Mesenchymal stem cell (in vitro differentiated cells and primary cell): ENCODE results near the gene GUCA2A.

ENCODE experiments used
- DNase-seq: peaks from one replicate; pipeline ENCODE4 v3.0.0-alpha.2; 2013
- H2AFZ ChIP-seq: one replicate; pipeline ENCODE4 v1.6.1; 2013; ENCODE audit warnings: low read depth, mild to moderate bottlenecking, control low read depth, inconsistent platforms, low read length, moderate library complexity
- H2AK5ac ChIP-seq: 2 replicates; pipeline ENCODE4 v1.6.1; 2013; ENCODE audit warnings: low read length, moderate library complexity, mild to moderate bottlenecking, inconsistent platforms; ENCODE audit not compliant: severe bottlenecking
- H2BK120ac ChIP-seq: one replicate; pipeline ENCODE4 v1.6.1; 2013; ENCODE audit warnings: low read depth, mild to moderate bottlenecking, inconsistent platforms, low read length, moderate library complexity
- H2BK12ac ChIP-seq, 2 experiments: one replicate each; pipeline ENCODE4 v1.6.1; 2013; ENCODE audit warnings: inconsistent platforms in 2 of 2, low read length in 2 of 2, mild to moderate bottlenecking in 2 of 2, moderate library complexity in 2 of 2, control low read depth in 1 of 2
- H2BK15ac ChIP-seq: one replicate; pipeline ENCODE4 v1.6.1; 2013; ENCODE audit warnings: mild to moderate bottlenecking, low read depth, inconsistent platforms; ENCODE audit not compliant: poor library complexity, severe bottlenecking
- H2BK5ac ChIP-seq: 2 replicates; pipeline ENCODE4 v1.6.1; 2013; ENCODE audit warnings: low read depth, mild to moderate bottlenecking, low read length, control low read depth, inconsistent platforms; ENCODE audit not compliant: poor library complexity, severe bottlenecking
- H3K14ac ChIP-seq, 2 experiments: one replicate each; pipeline ENCODE4 v1.6.1; 2013; ENCODE audit warnings: inconsistent platforms in 2 of 2, low read length in 2 of 2, control low read depth in 1 of 2, mild to moderate bottlenecking in 1 of 2, moderate library complexity in 1 of 2
- H3K18ac ChIP-seq, 2 experiments: one replicate each; pipeline ENCODE4 v1.6.1; 2013; ENCODE audit warnings: inconsistent platforms in 2 of 2, low read length in 2 of 2, control low read depth in 1 of 2, low read depth in 1 of 2, mild to moderate bottlenecking in 1 of 2
- H3K23ac ChIP-seq, 2 experiments: one replicate each; pipeline ENCODE4 v1.6.1; 2013; ENCODE audit warnings: inconsistent platforms in 2 of 2, low read length in 2 of 2, mild to moderate bottlenecking in 2 of 2, moderate library complexity in 2 of 2, control low read depth in 1 of 2
- H3K27ac ChIP-seq: 2 replicates; pipeline ENCODE4 v1.5.1; 2013; ENCODE audit warnings: mild to moderate bottlenecking, moderate library complexity, low read length, control low read depth, inconsistent platforms; ENCODE audit not compliant: poor library complexity, severe bottlenecking
- H3K27me3 ChIP-seq, 2 experiments: 2 replicates each; pipeline versions ENCODE4 v1.6.1 to v1.7.0; 2013; ENCODE audit warnings: low read length in 2 of 2, mild to moderate bottlenecking in 2 of 2, moderate library complexity in 2 of 2, control low read depth in 1 of 2, inconsistent platforms in 1 of 2; ENCODE audit not compliant: control insufficient read depth in 1 of 2, insufficient read depth in 1 of 2
- H3K36me3 ChIP-seq, 2 experiments: 2 replicates each; pipeline versions ENCODE4 v1.6.1 to v1.7.0; 2013; ENCODE audit warnings: low read length in 2 of 2, control low read depth in 1 of 2, inconsistent platforms in 1 of 2, low read depth in 1 of 2, mild to moderate bottlenecking in 1 of 2; ENCODE audit not compliant: insufficient read depth in 2 of 2, control insufficient read depth in 1 of 2
- H3K4ac ChIP-seq, 2 experiments: one replicate each; pipeline ENCODE4 v1.6.1; 2013; ENCODE audit warnings: inconsistent platforms in 2 of 2, low read length in 2 of 2, mild to moderate bottlenecking in 2 of 2, moderate library complexity in 2 of 2, control low read depth in 1 of 2, low read depth in 1 of 2
- H3K4me1 ChIP-seq: 2 replicates; pipeline ENCODE4 v1.6.1; 2013; ENCODE audit warnings: low read depth, low read length, control low read depth; ENCODE audit not compliant: control insufficient read depth, insufficient read depth
- H3K4me2 ChIP-seq: 2 replicates; pipeline ENCODE4 v1.6.1; 2013; ENCODE audit warnings: low read length, mild to moderate bottlenecking, inconsistent platforms; ENCODE audit not compliant: poor library complexity, severe bottlenecking
- H3K4me3 ChIP-seq, 2 experiments: 2 replicates each; pipeline versions ENCODE4 v1.5.1 to v1.7.0; 2013; ENCODE audit warnings: low read length in 2 of 2, mild to moderate bottlenecking in 2 of 2, control low read depth in 1 of 2, low read depth in 1 of 2; ENCODE audit not compliant: insufficient read depth in 1 of 2
- H3K79me1 ChIP-seq: replicated peaks from 2 replicates; pipeline ENCODE4 v1.6.1; 2013; ENCODE audit warnings: mild to moderate bottlenecking, control low read depth, low read length, inconsistent platforms; ENCODE audit not compliant: poor library complexity, severe bottlenecking
- H3K9ac ChIP-seq: 2 replicates; pipeline ENCODE4 v1.7.0; 2013; ENCODE audit warnings: mild to moderate bottlenecking, low read length, moderate library complexity
- H3K9me3 ChIP-seq: 2 replicates; pipeline ENCODE4 v1.7.0; 2013; ENCODE audit warnings: mild to moderate bottlenecking, low read length; ENCODE audit not compliant: control insufficient read depth
- H4K8ac ChIP-seq: one replicate; pipeline ENCODE4 v1.6.1; 2013; ENCODE audit warnings: inconsistent platforms, mild to moderate bottlenecking, low read length, moderate library complexity
- H4K91ac ChIP-seq: one replicate; pipeline ENCODE4 v1.6.1; 2013; ENCODE audit warnings: mild to moderate bottlenecking, low read length, inconsistent platforms
- WGBS: methylation state at CpG from one replicate; pipeline ENCODE4 v1.1.7; 2013; ENCODE audit warnings: mixed read lengths; 5-methylcytosine and 5-hydroxymethylcytosine counted together

Gene GUCA2A

GRCh38 chr1:42155362-42155761, 9.2 kb downstream of the GUCA2A start:
- Histone ChIP-seq H2BK15ac (no peak overlapping the region), H2BK120ac (no peak overlapping the region), H3K4me3 (no peak overlapping the region), H3K14ac (no peak overlapping the region), H4K91ac (no peak overlapping the region), H3K27me3 (peaks cover 16 to 50% of the 10 kb centered on the region in 2 experiments), H3K27ac (no peak overlapping the region), H3K36me3 (no peaks in the 10 kb centered on the region), H3K9ac (no peak overlapping the region), H4K8ac (no peak overlapping the region), H2BK5ac (no peak overlapping the region), H2AFZ (no peak overlapping the region), H3K4ac (no peak overlapping the region), H3K79me1 (no peaks in the 10 kb centered on the region), H2BK12ac (no peak overlapping the region), H2AK5ac (no peak overlapping the region), H3K4me1 (peaks cover 3% of the 10 kb centered on the region), H3K18ac (no peak overlapping the region), H3K23ac (no peak overlapping the region), H3K4me2 (no peak overlapping the region), H3K9me3 (peaks cover 9% of the 10 kb centered on the region)
- 92% methylated on average over 12 of the region's 12 CpGs for WGBS
- DNase-seq = no peak

GRCh38 chr1:42154685-42155084, 9.9 kb downstream of the GUCA2A start:
- no peak for DNase-seq
- H3K36me3 ChIP-seq = no peaks in the 10 kb centered on the region
- H3K4me2 ChIP-seq = no peak overlapping the region
- no peak overlapping the region for H3K27ac ChIP-seq
- no peak overlapping the region for H2BK12ac ChIP-seq
- peaks cover 3% of the 10 kb centered on the region for H3K4me1 ChIP-seq
- H2AK5ac ChIP-seq = no peak overlapping the region
- H3K23ac ChIP-seq = no peak overlapping the region
- no peak overlapping the region for H2AFZ ChIP-seq
- H3K4me3 ChIP-seq = no peak overlapping the region
- H3K27me3 ChIP-seq = peaks cover 21 to 56% of the 10 kb centered on the region in 2 experiments
- 83% methylated on average over 13 of the region's 13 CpGs for WGBS
- H4K8ac ChIP-seq = no peak overlapping the region
- H3K14ac ChIP-seq = no peak overlapping the region
- peaks cover 2% of the 10 kb centered on the region for H3K9me3 ChIP-seq
- H2BK120ac ChIP-seq = no peak overlapping the region
- no peak overlapping the region for H3K9ac ChIP-seq
- H3K18ac ChIP-seq = no peak overlapping the region
- H3K4ac ChIP-seq = no peak overlapping the region
- H4K91ac ChIP-seq = no peak overlapping the region
- no peaks in the 10 kb centered on the region for H3K79me1 ChIP-seq
- no peak overlapping the region for H2BK5ac ChIP-seq
- no peak overlapping the region for H2BK15ac ChIP-seq

DNA sequence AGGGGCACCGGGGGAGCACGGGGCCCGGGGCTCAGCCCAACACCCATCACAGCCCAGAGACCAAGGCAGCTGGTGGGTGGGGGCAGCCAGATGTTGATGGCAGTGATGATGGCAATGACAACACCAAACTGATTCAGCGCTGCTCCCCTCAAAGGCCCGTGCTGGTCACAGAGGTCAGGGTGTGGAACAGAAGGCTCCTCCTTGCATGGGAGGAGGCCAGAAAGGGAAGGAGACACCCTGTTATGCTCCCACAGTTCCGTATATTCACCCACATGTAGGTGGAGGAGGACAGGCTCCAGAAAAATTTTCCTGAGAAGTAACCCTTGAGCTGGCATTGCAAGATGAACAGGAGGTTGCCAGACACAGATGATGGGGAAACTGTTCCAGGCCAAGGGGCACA, 10.9 kb downstream of the GUCA2A start:
- Histone ChIP-seq H3K9ac (no peak overlapping the region), H3K4me2 (no peak overlapping the region), H4K8ac (no peak overlapping the region), H2AFZ (no peak overlapping the region), H3K14ac (no peak overlapping the region), H2BK12ac (no peak overlapping the region), H3K36me3 (no peaks in the 10 kb centered on the region), H2BK15ac (no peak overlapping the region), H2AK5ac (no peak overlapping the region), H4K91ac (no peak overlapping the region), H3K4ac (no peak overlapping the region), H3K9me3 (no peaks in the 10 kb centered on the region), H2BK120ac (no peak overlapping the region), H3K79me1 (no peaks in the 10 kb centered on the region), H2BK5ac (no peak overlapping the region), H3K4me1 (peaks cover 3% of the 10 kb centered on the region), H3K23ac (no peak overlapping the region), H3K4me3 (no peak overlapping the region), H3K27ac (no peak overlapping the region), H3K27me3 (peaks cover 24 to 64% of the 10 kb centered on the region in 2 experiments), H3K18ac (no peak overlapping the region)
- WGBS = 94% methylated on average over 6 of the region's 6 CpGs
- no peak for DNase-seq

DNA sequence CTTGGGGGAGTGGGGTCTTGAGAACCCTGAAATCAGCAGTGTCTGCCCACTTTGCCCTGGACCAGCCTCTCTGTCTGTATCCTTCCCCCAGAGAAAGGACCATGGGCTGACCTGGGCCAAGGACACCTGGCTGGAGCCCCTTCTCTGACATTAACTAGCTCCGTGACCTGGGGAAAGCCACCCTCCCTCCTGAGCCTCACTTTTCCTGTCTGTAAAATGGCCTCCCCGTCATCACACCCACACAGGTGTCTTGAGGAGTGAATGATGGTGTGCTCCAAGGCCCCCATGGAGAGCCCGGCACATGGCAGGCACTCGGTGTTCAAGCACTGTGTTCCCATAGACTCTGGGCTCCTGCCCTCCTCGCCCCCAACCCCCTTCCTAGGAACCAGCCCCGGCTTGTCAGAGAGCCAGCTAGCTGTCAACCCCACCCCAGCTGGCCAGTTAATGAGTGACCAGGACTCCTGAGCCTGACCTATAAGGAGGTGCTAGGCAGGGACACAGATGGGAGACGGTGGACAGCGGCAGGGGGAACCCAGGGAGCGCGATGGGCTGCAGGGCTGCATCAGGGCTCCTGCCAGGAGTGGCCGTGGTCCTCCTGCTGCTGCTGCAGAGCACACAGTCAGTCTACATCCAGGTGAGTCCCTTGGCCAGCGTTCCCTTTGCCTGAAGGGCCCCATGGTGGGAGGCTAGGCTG, 11.5 kb downstream of the GUCA2A start, which contains the start of gene GUCA2B:
Gene GUCA2B (plus strand): TSS at position 504 of the 694 bp plus-strand sequence. CDS start 41 bp downstream, at position 545.
- Histone ChIP-seq H3K4me1 (peaks cover 3% of the 10 kb centered on the region), H3K4me3 (no peak within 1 kb of the TSS), H3K9ac (no peak within 1 kb of the TSS), H2AK5ac (no peak within 1 kb of the TSS), H4K8ac (no peak within 1 kb of the TSS), H3K4ac (no peak within 1 kb of the TSS), H2AFZ (no peak within 1 kb of the TSS), H2BK120ac (no peak within 1 kb of the TSS), H3K14ac (no peak within 1 kb of the TSS), H3K79me1 (no peaks in the 10 kb centered on the region), H2BK12ac (no peak within 1 kb of the TSS), H3K9me3 (no peaks in the 10 kb centered on the region), H3K23ac (no peak within 1 kb of the TSS), H2BK5ac (no peak within 1 kb of the TSS), H3K27me3 (peaks cover 26 to 70% of the 10 kb centered on the region in 2 experiments), H3K4me2 (no peak within 1 kb of the TSS), H3K18ac (no peak within 1 kb of the TSS), H4K91ac (no peak within 1 kb of the TSS), H3K27ac (no peak within 1 kb of the TSS), H2BK15ac (no peak within 1 kb of the TSS), H3K36me3 (no peaks in the 10 kb centered on the region)
- no peak for DNase-seq
- 81% methylated on average over 12 of the region's 12 CpGs for WGBS
